GM19043 (cell line): Measurements from ENCODE around the gene MCUR1.
"Not testable (repeated sequence)": the region's sequence is repeated elsewhere in the genome, so short reads cannot be mapped to it uniquely, and the experiment has no call there.

Experiments
- ATAC-seq: cut with Tn5 transposase; IDR thresholded peaks from one replicate; pipeline ENCODE4 v1.9.1; 2021; ENCODE audit warnings: low read depth; ENCODE audit not compliant: unreplicated experiment

MCUR1 gene

GRCh38 chr6:13829419-13829818 lies 15.1 kb upstream of the MCUR1 start:
- ATAC-seq = not testable (repeated sequence)

- not testable (repeated sequence) for ATAC-seq
These were observed 14.4 kb upstream of the MCUR1 start for GRCh38 chr6:13828656-13829301.

- ATAC-seq = no peak
These were observed 12.7 kb upstream of the MCUR1 start for GRCh38 chr6:13827032-13827431.

GRCh38 chr6:13825871-13826270 lies 11.5 kb upstream of the MCUR1 start:
- no peak for ATAC-seq

GRCh38 chr6:13818341-13818740 lies 4.0 kb upstream of the MCUR1 start:
- ATAC-seq = no peak

GRCh38 chr6:13814938-13815575 lies 700 bp upstream of the MCUR1 start:
- ATAC-seq = no peak

GRCh38 chr6:13813621-13814175 lies 659 bp downstream of the MCUR1 start:
- ATAC-seq = peak; percentile 27

GRCh38 chr6:13813026-13813425 lies 1.3 kb downstream of the MCUR1 start:
- no peak for ATAC-seq

- no peak for ATAC-seq
These were observed 2.1 kb downstream of the MCUR1 start for GRCh38 chr6:13812359-13812642.

GRCh38 chr6:13811627-13812358 lies 2.6 kb downstream of the MCUR1 start:
- ATAC-seq = no peak

GRCh38 chr6:13810688-13811446 lies 3.5 kb downstream of the MCUR1 start:
- ATAC-seq = no peak

GRCh38 chr6:13808801-13809200 lies 5.6 kb downstream of the MCUR1 start:
- no peak for ATAC-seq

- ATAC-seq = no peak
These were observed 6.7 kb downstream of the MCUR1 start for GRCh38 chr6:13807696-13808095.

GRCh38 chr6:13803581-13803980 lies 10.8 kb downstream of the MCUR1 start:
- ATAC-seq = no peak

GRCh38 chr6:13800615-13801014 lies 13.7 kb downstream of the MCUR1 start:
- no peak for ATAC-seq

- ATAC-seq = no peak
These were observed 17.6 kb downstream of the MCUR1 start for GRCh38 chr6:13796781-13797180.

GRCh38 chr6:13795041-13795750 lies 19.2 kb downstream of the MCUR1 start:
- peak; percentile 83 for ATAC-seq

GRCh38 chr6:13794184-13794583 lies 20.2 kb downstream of the MCUR1 start:
- no peak for ATAC-seq

GRCh38 chr6:13789746-13790145 lies 24.6 kb downstream of the MCUR1 start:
- ATAC-seq = no peak

- no peak for ATAC-seq
These were observed 25.5 kb downstream of the MCUR1 start for GRCh38 chr6:13788820-13789219.
